NT2/D1 (cell line): ENCODE data around the gene PFKM.

ENCODE experiments used
- SUZ12 ChIP-seq: IDR thresholded peaks from 2 replicates; pipeline ENCODE4 v1.6.1; 2011; ENCODE audit not compliant: insufficient read length, insufficient read depth; ENCODE audit errors: extremely low read depth
- YY1 ChIP-seq: IDR thresholded peaks from 2 replicates; pipeline ENCODE4 v1.6.1; 2011; ENCODE audit not compliant: insufficient read length, insufficient read depth
- ZNF274 ChIP-seq: IDR thresholded peaks from 2 replicates; pipeline ENCODE4 v1.6.1; 2011; ENCODE audit warnings: mild to moderate bottlenecking, low read depth, low read length

GRCh38 chr12:48121522-48121921 is 2.4 kb downstream of the PFKM start:
- TF ChIP-seq YY1 (no peak), SUZ12 (no peak), ZNF274 (no peak)
